NCI-H2227 treated with DMSO at 0.1 percent for 48 hours (cell line): ENCODE results near the gene RNASEH2C.
"Not testable (repeated sequence)": the region's sequence is repeated elsewhere in the genome, so short reads cannot be mapped to it uniquely, and the experiment has no call there.

Source experiments
- DNase-seq: peaks from one replicate; lab custom pipeline; 2025; lab: John Stamatoyannopoulos, UW

RNASEH2C gene

DNA sequence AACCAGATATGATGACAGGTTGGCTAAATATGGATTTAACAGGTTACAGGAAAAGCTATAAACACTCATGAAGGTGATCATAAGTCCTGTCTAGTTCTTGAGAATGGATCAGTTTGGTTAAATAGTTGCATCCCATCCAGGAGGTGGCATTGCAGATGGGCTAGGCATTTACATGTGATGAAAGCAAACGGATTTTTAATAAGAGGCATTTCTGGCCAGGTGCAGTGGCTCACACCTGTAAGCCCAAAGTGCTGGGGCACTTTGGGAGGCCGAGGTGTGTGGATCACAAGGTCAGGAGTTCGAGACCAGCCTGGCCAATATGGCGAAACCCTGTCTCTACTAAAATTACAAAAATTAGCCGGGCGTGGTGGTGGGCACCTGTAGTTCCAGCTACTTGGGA lies 37.1 kb downstream of the RNASEH2C start:
- DNase-seq = not testable (repeated sequence)

DNA sequence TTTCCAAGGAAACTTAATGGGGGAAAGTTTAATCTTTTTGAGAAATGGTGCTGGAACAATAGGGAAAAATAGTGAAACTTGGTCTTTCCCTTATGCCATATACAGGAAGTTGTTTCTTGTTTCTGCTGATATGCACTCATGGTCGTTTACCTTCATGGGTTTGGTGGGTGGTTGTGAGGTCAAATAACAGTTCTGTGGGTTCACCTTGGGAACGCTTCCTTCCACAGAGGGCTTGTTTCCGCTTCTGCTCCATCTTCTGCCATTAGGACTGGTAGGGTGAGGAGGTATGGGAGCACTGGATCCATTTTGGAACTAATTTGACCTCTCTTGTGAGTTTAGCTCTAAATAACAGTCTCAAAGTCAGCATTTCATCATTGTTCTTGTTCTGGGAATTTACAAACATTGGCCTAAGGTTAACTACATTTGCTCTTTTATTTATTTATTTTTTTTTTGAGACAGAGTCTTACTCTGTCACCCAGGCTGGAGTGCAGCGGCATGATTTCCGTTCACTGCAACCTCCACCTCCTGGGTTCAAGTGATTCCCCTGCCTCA lies 40.3 kb downstream of the RNASEH2C start:
- no peak for DNase-seq

DNA sequence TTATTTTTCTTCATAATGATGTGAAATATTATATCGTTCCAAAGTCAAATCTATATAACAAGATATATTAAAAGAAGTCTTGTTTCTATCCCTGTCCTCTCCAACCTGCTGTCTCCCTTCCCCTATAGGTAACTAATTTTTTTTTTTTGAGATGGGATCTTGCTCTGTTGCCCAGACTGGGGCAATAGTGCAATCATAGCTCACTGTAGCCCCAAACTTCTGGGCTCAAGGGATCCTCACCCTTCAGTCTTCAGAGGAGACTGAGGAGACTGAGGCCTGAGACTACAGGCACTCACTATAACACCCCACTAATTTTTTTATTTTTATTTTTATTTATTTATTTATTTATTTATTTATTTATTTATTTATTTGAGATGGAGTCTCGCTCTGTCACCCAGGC lies 47.6 kb downstream of the RNASEH2C start:
- no peak for DNase-seq

DNA sequence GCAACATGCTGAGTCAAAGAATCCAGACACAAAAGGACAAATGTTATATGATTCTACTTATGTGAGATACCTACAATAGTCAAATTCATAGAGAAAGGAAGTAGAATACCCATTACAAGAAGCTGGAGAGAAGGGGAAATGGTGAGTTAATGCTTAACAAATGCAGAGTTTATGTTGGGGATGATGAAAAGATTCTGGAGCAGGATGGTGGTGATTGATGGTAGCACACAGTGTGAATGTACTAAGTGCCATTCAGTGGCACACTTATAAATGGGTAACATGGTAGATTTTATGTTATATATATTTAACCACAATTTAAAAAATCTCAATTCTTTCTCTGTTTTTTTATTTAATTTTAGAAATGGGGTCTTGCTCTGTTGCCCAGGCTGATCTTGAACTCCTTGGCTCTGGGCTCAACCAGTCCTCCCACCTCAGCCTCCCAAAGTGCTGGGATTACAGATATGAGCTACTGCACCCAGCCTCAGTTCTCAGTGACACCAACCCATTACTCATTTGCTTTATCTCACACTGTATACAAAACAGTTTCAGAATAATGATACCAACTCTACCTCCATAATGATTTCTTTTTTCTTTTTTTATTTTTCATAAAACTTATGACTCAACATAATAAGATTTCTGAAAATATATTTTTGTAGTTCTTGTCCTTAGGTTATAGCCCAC lies 48.3 kb downstream of the RNASEH2C start:
- no peak for DNase-seq
